HG03342 (cell line): ENCODE measurements around the gene SPATA21.
"Not testable (repeated sequence)": the region's sequence is repeated elsewhere in the genome, so short reads cannot be mapped to it uniquely, and the experiment has no call there.

Source experiments
- ATAC-seq: cut with Tn5 transposase; IDR thresholded peaks from one replicate; pipeline ENCODE4 v1.9.1; 2021; ENCODE audit warnings: mild to moderate bottlenecking, moderate library complexity; ENCODE audit not compliant: unreplicated experiment

The SPATA21 gene

GRCh38 chr1:16386454-16387113 is 50.6 kb downstream of the SPATA21 start:
- ATAC-seq: no peak

GRCh38 chr1:16385659-16386453 is 51.4 kb downstream of the SPATA21 start:
- no peak for ATAC-seq

GRCh38 chr1:16383888-16384287 is 53.3 kb downstream of the SPATA21 start:
- ATAC-seq: no peak

GRCh38 chr1:16380868-16381267 is 56.4 kb downstream of the SPATA21 start:
- ATAC-seq: no peak

DNA sequence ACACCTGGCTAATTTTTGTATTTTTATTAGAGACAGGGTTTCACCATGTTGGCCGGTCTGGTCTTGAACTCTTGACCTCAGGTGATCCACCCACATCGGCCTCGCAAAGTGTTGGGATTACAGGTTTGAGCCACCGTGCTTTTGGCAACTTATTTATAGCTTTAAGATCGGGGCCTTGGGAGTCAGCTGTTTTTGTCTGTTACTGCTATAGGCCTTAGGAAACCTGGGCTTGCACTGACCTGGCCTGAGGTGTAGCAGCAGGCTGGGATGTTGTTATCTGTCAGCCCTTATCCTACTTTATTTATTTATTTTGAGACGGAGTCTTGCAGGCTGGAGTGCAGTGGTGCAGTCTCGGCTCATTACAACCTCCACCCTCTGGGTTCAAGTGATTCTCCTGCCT is 58.8 kb downstream of the SPATA21 start:
- no peak for ATAC-seq

DNA sequence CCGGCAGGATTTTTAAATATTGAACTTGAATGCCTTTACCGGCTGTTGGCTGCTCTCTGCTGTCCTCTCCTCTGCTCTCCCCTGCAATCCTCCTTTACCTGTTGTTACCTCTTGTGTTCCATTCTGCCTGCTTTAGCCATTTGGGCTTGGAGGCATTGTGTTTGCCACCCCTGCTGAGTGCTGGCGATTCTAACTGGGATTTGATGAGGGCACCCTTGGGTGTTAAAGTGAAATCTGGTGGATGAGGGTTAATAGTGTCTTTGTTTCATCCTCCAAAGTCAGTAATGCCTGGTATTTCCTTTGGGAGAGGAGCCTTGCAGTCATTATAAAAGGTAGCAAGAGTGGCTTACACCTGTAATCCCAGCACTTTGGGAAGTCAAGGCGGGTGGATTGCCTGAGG is 60.3 kb downstream of the SPATA21 start:
- ATAC-seq: no peak

DNA sequence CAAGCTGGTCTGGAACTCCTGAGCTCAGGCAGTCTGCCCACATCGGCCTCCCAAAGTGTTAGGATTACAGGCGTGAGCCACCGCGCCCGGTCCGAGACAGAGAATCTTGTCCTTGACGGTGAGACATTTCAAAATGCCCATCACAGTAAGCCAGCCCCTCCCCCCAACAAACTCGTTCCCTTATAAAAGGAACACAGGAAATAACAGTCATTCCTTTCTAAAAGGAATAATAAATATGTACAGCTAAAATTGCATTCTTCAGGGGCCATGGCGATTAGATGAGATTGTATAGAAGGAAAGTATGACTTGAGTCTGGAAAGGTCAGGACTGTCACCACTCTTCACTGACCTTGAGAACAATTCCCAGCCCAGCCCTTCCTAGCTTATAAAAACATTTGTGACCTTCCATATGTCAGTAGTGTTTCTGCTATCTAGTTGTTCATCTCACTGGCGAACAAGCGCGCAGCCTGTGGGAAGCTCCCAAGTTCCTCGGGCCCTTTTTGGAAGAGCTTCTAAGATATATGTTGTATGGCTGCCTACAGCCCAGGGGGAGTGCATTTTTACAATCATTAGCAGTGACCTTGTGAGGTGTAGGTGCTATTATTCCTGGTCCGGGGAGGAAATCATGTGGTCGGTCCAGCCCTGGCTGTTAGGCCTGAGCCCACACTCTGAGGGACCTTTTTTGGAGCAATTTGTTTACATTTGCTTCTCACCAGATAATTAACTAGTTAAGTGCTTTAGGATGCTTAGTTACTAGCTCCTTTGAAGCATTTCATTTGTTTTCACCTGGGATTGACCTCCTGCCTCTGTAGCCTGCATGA is 61.5 kb downstream of the SPATA21 start:
- no peak for ATAC-seq

GRCh38 chr1:16374266-16374665 is 63.0 kb downstream of the SPATA21 start:
- no peak for ATAC-seq

- ATAC-seq: no peak
Observed at GRCh38 chr1:16372535-16373285, 64.5 kb downstream of the SPATA21 start.

- no peak for ATAC-seq
Observed at GRCh38 chr1:16371725-16372124, 65.5 kb downstream of the SPATA21 start.

DNA sequence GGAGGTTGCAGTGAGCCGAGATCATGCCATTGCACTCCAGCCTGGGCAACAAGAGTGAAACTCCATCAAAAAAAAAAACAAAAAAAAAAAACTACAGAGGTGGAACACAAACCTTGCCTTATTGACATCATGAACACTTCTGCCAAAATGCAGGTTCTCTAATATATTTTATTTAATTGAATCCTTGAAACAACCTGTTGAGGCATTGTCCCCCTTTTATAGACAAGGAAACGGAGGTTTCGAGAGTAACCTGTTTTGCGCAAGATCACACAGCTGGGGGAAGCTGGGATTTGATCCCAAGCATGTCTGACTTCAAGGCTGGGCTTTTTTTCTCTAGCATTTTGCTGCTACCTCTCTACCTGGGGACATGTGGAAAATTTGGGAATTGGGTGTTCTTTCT is 67.4 kb downstream of the SPATA21 start:
- no peak for ATAC-seq

- ATAC-seq: no peak
Observed at GRCh38 chr1:16367968-16368890, 69.0 kb downstream of the SPATA21 start.

GRCh38 chr1:16367258-16367967 is 69.8 kb downstream of the SPATA21 start:
- ATAC-seq: peak; percentile 48

DNA sequence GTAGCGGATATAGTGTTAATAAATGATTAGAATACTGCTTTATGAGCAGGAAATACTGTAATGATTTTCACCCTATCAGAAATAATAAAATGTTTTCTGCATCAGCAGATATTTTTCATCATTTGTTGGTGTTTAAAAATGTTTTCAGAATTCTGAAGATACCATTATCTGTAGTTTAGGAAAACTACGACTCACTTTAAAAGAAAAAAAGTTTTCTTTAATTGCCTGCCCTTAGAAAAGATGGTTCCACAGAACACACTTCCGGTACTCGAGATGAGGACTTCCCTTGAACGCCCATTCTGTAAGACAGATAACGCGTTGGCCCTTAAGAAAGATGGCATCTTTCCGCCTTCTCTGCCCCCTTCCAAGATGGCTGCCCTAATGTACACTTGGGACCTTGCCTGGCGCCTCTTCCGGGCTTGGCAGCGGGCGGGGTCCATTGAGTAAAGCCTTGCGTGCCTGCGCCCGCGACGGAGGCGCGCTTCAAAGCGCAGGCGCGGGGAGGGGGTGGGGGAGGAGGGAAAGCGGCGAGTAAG is 70.4 kb downstream of the SPATA21 start, which contains the start of gene SZRD1:
SZRD1 (plus strand) TSS at position 521 of the 536 bp plus-strand sequence. CDS start 16 bp downstream, outside the sequence.
- peak; percentile 81 for ATAC-seq

GRCh38 chr1:16365146-16365498 is 72.1 kb downstream of the SPATA21 start:
- ATAC-seq: not testable (repeated sequence)

DNA sequence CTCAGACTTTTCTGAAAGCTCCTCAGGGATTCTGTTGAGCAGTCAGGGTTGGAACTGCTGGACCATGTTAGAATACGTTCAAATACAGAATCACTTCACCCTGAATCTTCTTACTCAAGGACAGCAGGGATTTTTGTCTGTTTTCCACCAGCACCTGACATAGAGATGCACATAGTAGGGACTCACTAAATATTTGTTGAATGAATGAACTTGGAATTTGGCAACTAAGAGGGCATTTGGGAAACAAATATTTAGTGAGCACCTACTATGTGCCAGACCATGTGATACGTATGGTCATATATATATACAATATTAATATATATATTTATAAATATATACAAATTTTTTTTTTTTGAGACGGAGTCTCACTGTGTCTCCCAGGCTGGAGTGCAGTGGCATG is 80.4 kb downstream of the SPATA21 start:
- ATAC-seq: no peak

- ATAC-seq: no peak
Observed at GRCh38 chr1:16354619-16355018, 82.6 kb downstream of the SPATA21 start.

DNA sequence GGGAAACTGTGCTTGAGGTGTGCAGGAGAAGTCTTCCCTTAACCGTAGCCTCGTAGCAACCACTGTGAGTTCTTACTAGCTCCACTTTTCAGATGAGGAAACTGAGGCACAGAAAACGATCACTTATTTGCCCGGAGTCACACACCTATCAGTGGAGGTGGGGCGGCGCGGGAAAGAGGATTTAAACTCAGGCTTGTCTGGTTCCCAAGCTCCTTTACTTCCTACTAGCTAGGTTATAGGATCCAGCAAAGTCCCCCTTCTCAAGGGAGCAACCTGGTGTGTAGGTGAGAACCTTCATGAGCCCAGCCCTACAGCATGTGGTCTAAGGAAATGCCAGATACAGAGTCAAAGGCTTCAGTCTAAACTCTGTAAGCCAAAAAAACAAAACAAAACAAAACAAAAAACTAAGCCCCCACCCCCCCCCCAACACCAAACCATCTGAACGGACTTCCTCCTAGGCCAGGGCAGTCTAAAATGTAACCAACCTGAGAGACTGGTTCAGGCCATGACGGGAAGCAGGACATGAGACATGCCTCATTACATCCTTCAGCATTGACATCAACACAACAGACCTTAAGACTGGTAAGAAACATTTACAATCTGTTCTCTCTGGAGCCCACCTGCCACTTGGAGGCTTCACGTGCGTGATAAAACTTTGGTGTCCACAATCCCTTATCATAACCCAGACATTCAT is 84.2 kb downstream of the SPATA21 start:
- no peak for ATAC-seq
